ENCODE results near the gene RPL13.

GRCh38 chr16:89546781-89547180 lies 13.7 kb upstream of the RPL13 start:
- no peak for TF ChIP-seq CTCF (IDR thresholded peaks at IDR 0.05)
- TF ChIP-seq EZH2phosphoT487 (IDR thresholded peaks at IDR 0.05) = no peak
- TF ChIP-seq EZH2 (IDR thresholded peaks at IDR 0.05) = no peak

Data from neural progenitor cell (in vitro differentiated cells).